Measurements from ENCODE around the gene MT1A.
"Not testable (repeated sequence)": the region's sequence is repeated elsewhere in the genome, so short reads cannot be mapped to it uniquely, and the experiment has no call there.

Gene MT1A

DNA sequence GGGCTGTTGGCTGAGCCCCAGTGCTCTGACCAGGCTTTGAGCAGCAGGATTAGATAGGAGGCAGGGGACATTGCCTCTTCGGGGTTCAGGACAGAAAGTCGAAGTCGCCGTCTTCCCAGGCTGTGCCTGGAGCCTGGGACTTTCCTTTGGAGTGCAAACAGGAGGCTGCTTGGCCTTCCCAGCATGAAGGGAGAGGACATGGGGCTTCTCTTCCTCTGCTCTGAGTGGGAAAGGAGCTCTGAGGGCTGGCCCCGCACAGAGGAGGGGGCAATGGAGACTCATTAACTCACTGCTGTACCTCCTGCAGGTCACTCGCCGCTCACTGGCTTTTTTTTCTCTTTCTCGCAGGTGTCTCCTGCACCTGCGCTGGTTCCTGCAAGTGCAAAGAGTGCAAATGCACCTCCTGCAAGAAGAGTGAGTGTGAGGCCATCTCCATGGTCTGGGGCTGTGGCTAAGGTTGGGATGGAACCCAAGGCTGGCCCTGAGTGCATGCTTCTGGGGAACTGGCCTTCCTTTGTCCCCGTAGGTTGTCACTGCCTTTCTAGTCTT lies 19.9 kb downstream of the MT1A start:
- FAIRE-seq, result no peak

DNA sequence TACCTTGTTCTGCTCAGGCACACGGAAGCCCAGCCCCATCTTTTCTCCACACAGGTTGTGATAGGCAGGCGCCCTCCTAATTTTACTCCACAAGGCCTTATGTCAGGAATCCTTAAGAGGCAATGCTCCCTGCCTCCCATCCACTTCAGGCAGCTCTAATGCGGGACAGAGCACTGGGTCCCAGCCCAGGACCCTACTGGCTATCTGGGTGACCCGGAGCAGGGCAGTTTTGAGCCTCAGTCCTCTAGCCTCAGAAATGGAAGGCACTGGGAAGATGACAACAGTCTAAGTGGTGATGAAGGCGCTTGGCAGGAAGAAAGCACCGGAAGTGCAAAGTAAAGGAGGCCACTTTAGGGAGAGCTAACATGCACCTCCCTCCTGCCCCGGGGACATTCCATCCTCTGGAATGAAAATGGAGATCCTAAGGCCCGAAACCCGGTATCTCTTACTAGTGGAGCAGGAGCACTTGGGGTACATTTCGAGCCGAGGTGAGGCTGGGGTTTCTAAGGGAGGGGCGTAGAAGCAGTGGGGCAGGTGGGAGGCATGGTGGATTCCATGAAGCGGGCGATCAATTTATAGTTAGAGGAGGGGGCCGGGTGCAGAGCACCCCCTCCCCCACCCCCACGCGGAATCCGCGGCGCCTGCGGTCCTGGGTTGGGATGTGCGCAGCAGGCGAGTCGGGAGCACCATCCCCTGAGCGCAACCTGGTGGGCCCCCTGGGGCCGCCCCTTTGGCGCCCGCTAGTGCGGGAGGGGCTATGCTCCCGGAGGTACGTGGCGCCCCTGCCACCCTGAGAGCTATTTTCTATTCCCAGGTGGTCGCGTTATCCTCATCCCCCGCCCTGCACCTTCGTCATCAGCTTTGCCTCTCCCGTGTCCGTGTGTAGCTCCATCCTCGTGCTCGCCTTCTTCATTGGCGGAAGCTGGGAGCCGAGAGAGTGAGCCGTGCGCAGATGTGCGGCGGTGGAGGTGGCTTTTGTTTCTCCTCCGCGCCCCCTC lies 24.2 kb downstream of the MT1A start:
- no peak for FAIRE-seq

DNA sequence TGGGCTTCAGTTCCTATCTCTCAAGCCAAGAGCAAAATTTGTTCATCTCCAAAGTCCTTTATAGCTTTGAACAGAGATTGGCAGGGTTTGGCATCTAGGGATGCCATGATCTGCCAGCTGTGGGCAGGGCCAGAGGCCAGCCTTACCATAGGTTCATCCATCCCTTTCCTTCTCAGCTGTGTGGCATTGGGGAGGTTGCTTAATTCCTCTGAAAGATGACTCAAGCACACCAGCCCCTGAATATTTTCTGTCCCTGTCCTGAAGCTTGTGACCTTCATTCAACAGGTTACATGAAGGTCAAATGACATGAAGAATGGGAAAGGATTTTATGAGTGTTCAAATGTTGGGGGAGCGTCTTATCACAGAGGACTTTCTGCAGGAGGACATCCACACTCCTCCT lies 26.0 kb downstream of the MT1A start:
- FAIRE-seq, result no peak

DNA sequence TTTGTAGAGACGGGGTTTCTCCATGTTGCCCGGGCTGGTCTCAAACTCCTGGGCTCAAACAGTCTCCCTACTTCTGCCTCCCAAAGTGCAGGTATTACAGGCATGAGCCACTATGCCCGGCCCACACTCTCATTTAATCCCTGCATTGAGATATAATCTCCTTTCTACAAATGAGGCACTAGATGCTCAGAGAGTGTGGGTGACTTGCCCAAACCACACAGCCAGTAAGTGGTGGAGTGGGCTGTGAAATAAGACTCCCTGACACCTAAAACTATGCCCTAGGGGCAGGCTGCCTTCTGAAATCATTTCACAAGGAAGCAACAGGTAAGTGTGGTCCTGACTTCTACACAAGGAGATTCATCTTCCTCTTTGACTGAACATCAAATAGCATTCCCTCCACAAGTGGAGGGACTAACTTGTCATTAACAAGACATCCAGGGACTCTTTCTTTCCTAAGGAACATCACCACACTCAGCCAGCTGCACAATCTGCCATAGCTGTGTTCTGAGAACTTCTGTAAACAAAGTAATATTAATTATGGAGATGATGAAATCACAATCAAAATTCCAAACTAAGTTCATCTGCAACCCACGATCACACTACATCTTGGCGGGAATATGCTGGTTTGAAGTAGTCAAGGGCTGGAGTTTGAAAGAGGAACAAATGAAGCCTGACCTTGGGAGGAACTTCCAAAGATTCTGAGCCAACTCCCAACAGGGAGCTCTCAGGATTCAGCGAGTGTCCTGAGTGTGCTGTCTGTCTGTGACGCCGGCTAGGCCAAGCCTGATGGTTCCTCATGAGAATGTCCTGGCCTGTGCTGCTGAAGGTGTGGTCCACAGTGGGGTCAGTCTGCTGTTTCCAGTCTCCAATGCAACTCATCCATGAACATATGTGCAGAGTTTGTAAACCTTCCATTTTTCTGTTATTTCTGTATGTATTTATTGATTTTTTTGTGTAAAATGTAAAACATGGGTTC lies 27.1 kb downstream of the MT1A start:
- not testable (repeated sequence) for FAIRE-seq

DNA sequence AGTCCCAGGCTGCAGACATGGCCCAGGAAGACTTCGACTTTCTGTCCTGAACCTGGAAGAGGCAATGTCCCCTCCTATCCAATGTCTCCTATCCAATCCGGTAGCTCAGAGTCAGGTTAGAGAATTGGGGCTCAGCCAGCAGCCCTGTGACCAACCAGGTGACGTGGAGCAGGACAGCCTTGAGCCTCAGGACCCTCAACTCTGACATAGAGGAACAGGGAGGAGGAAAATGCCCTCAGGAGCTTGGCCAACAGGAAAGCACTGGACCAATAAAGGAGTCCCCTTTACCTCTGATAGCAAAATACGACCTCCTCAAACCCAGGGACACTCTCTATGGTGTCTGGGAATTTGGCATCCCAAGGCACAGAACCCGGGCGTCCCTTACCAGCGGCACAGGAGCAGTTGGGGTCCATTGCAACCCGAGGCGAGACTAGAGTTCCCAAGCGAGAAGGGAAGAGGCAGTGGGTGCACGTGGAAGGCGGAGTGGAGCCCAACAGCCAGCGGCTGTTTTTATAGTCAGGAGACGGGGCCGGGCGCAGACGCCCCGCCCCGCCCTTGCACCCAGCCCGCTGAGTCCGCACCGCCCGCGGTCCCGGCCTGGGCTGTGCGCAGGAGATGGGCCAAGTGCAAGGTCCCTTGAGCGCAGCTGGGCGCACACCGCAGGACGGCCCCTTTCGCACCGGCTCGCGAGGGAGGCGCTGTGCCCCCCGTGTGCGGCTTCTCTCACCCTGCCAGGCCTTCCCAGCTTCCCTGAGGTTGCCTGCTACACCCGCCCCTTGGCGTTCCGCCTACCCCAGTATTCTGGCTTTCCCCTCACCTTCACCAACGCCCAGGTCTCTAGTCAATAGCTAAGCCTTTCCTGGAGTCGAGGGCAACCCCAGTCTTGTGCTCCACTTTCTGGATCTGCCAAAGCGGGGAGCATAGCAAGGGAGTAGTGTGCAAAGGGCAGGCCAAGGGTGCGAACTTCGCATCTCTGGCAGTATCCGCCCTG lies 29.4 kb downstream of the MT1A start, which contains the start of gene MT1G:
TSS of gene MT1G (minus strand) at position 485 of the 991 bp plus-strand sequence. CDS start at position 413, 72 bp downstream.
- FAIRE-seq, result no peak

DNA sequence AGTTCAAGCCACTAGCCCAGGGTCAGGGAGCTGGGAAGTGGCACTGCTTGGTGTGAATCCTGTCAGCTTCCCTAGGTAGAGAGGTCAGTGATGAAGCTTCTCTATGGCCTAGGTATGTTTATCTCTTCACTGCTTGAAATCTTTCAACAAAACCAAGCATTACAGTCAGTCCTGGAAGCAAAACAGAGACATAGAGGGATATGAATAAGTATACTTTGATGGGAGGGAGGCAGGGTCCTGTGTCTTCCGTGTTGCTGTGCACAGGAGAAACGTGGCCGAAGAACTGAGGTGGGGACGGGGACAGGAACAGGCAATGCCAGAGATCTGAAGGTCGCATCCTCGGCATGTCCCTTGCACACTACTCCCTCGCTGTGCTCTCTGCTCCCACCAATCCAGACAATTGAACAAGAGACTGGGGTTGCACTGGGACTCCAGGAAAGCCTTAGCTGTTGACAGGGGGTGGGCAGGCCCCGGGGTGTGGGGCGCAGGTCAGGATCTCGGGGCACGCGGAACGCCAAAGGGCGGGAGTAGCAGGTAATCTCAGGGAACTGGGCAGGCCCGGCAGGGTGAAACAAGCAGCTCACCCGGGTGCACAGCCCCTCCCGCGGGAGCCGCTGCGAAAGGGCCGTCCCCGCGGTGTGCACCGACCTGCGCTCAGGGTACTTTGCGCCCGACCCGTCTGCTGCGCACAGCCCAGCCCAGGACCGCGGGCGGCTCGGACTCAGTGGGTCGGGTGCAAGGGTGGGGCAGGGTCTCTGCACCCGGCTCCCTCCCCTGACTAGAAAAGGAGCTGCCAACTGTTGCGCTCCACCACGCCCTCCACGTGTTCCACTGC lies 30.8 kb downstream of the MT1A start, which contains the start of gene MT1H:
TSS of gene MT1H (plus strand) at position 810 of the 835 bp plus-strand sequence. CDS start 71 bp downstream, outside the sequence.
- FAIRE-seq, result no peak

DNA sequence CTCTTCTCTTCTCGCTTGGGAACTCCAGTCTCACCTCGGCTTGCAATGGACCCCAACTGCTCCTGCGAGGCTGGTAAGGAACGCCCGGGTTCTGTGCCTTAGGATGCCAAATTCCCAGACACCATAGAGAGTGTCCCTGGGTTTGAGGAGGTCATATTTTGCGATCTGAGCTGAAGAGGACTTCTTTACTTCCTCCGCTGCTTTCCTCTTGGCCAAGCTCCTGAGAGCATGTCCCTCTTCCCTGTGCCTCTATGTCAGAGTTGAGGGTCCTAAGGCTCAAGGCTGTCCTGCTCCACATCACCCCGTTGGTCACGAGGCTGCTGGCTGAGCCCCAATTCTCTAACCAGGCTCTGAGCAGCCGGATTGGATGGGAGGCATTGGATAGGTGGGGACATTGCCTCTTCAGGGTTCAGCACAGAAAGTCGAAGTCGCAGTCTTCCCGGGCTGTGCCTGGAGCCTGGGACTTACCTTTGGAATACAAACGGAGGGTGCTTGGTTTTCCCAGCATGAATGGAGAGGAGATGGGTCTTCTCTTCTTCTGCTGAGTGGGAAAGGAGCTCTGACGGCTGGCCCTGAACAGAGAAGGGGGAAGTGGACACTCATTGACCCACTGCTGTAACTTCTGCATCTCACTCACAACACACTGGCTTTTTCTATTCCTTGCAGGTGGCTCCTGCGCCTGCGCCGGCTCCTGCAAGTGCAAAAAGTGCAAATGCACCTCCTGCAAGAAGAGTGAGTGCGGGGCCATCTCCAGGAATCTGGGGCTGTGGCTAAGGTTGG lies 31.6 kb downstream of the MT1A start:
- no peak for FAIRE-seq

DNA sequence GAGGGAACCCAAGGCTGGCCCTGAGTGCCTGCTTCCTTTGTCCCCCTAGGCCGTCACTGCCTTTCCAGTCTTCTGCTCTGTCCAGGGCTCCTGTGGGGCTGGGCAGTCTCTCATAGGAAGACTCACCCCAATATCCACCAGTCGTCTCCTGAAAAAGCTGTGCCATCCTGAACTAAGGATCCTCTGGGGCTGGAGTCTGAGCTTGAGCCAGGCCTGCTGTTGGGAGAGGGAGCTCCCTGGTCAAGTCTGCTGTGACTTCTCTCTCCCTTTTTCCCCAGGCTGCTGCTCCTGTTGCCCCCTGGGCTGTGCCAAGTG lies 32.1 kb downstream of the MT1A start:
- no peak for FAIRE-seq

DNA sequence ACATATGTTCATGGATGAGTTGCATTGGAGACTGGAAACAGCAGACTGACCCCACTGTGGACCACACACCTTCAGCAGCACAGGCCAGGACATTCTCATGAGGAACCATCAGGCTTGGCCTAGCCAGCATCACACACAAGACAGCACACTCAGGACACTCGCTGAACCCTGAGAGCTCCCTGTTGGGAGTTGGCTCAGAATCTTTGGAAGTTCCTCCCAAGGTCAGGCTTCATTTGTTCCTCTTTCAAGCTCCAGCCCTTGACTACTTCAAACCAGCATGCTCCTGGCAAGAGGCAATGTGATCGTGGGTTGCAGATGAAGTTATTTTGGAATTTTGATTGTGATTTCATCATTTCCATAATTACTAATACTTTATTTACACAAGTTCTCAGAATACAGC lies 33.2 kb downstream of the MT1A start:
- not testable (repeated sequence) for FAIRE-seq

DNA sequence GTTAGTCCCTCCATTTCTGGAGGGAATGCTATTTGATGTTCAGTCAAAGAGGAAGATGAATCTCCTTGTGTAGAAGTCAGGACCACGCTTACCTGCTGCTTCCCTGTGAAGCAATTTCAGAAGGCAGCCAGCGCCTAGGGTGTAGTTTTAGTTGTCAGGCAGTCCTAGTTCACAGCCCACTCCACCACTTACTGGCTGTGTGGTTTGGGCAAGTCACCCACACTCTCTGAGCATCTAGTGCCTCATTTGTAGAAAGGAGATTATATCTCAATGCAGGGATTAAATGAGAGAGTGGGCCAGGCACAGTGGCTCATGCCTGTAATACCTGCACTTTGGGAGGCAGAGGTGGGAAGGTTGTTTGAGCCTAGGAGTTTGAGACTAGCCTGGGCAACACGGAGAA lies 33.7 kb downstream of the MT1A start:
- FAIRE-seq, result not testable (repeated sequence)

DNA sequence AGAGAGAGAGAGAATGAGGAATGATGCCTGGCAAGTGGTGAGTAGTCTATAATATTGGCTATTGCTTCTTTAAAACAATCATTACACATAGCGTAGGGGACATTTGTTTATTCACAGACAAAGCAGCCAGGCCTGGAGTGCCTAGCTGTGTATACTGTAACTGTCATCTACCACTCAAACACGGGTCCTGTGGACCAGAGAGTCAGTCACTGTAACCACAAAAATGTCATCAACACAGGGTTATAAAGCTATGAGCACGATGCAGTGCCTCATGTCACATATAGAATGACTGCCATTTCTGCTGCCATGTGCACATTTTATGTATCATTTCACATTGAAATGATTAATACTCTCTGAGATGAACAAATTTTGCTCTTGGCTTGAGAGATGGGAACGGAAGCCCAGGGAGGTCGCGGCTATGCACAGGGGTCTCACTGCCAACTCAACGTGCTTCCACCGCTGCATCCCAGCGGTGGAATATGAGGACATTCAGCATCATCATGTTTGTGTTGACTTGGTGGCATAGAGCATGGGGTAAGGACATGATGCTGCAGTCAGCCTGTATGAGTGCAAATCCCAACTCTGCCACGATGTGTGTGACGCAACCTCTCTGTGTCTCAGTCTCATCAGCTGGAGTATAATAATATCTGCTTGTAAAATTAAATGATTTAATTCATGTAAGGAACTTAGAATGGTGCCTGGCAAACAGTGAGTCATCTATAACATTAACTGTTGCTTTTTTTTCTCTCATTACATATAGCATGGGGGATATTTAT lies 34.5 kb downstream of the MT1A start:
- no peak for FAIRE-seq

DNA sequence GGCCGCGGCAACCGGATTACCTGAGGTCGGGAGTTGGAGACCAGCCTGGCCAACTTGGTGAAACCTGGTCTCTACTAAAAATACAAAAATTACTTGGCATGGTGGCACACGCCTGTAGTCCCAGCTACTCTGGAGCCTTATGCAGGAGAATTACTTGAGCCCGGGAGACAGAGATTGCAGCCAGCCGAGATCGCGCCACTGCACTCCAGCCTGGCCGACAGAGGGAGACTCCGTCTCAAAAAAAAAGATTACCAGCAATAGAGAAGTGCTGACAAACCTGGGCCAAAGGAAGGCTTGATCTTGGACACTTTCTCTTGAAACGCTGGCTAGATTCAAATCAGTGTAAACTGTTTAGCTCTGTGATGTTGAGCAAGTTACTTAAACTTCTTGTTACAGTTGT lies 35.5 kb downstream of the MT1A start:
- no peak for FAIRE-seq

DNA sequence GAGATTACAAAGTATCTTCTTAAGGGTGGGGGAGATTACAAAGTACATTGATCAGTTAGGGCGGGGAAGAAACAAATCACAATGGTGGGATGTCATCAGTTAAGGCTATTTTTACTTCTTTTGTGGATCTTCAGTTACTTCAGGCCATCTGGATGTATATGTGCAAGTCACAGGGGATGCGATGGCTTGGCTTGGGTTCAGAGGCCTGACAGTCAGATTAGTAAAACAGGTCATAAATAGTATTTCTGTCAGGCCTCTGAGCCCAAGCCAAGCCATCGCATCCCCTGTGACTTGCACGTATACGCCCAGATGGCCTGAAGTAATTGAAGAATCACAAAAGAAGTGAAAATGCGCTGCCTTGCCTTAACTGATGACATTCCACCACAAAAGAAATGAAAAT lies 36.1 kb downstream of the MT1A start:
- not testable (repeated sequence) for FAIRE-seq

DNA sequence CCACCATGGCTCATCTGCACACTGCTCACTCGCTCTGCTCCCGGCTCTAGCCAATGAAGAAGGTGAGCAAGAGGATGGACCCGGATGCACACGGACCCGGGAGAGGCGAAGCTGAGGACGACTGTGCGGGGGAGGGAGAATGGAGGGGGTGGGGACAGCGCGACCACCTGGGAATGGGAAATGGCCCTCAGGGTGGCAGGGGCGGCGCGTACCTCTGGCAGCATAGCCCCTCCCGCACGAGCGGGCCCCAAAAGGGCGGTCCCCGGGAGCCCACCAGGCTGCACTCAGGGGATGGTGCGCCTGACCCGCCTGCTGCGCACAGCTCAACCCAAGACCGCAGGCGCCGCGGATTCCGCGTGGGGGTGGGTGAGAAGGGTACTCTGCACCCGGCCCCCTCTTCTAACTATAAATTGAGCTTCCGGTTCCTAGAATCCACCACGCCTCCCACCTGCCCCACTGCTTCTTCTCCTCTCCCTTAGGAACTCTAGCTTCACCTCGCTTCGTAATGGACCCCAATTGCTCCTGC lies 37.3 kb downstream of the MT1A start:
- no peak for FAIRE-seq

DNA sequence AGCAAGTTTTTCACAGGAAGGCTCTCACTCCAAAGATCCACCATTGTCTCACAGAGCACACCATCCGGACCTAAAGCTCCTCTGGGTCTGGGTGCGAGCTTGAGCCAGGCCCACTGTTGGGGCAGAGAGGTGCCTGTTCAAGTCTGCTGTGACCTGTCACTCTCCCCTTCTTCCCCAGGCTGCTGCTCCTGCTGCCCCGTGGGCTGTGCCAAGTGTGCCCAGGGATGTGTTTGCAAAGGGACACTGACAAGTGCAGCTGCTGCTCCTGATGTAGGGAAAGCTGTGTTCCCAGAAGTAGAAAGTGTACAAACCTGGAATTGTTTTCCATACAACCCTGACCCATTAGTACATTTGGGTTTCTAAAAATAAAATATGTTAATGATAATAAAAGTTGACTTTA lies 39.0 kb downstream of the MT1A start:
- no peak for FAIRE-seq

DNA sequence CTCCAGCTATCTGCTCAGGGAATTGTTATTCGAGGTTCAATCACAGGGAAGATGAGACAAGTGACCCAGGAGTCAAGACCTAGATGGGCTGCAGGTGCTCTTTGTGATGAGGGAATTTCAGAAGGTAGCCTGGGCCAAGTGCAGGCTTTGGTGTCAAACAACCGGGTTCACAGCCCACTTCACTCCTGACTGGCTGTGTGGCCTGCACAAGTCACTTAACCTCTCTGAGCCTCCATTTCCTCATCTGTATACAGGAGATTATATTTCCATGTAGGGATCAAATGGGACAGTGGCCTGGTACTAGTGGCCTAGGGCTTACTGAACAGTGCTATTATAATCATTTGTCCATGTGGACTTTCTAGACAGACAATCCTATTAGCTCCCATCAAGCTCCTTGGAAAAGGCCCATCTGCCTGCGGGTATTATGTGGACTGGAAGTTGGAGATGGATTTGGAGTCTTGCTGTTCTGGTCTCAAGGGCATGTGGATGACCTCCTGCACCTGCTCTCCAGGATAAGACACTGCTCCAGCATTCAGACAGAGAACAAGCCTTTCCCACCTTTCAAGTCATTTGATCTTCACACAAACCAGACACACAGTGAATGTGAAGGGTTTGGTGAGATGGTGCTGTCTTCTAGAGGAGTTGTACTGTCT lies 40.7 kb downstream of the MT1A start:
- FAIRE-seq, result no peak

DNA sequence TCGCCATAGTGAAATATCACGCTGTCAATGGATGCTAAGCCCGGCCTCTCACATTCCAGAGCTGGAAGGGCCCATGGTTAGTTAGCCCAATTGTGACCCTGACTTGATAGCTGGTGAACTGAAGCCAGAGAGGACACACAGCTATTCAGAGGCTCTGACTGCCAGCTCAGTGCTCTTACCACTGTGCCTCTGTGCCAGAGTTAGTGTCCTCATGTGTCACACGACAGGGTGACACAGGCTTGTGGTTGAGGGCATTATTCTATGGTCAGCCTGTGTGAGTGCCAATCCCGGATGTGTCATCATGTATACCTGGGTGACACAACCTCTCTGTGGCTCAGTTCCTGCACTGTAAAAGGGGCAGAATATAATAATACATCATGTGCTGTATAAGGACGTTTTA lies 41.4 kb downstream of the MT1A start:
- FAIRE-seq, result no peak
